Activated T-helper 1 cell treated with Interleukin-2 at 50 U/mL for 16 hours (primary cell): Measurements from ENCODE around the gene MRM1.
"Not testable (repeated sequence)": the region's sequence is repeated elsewhere in the genome, so short reads cannot be mapped to it uniquely, and the experiment has no call there.

Experiments
- DNase-seq: peaks from one replicate; pipeline ENCODE4 v3.0.0-alpha.2; 2020; ENCODE audit warnings: low read depth

Gene MRM1

GRCh38 chr17:36600936-36601302 lies 464 bp upstream of the MRM1 start:
- no peak for DNase-seq

DNA sequence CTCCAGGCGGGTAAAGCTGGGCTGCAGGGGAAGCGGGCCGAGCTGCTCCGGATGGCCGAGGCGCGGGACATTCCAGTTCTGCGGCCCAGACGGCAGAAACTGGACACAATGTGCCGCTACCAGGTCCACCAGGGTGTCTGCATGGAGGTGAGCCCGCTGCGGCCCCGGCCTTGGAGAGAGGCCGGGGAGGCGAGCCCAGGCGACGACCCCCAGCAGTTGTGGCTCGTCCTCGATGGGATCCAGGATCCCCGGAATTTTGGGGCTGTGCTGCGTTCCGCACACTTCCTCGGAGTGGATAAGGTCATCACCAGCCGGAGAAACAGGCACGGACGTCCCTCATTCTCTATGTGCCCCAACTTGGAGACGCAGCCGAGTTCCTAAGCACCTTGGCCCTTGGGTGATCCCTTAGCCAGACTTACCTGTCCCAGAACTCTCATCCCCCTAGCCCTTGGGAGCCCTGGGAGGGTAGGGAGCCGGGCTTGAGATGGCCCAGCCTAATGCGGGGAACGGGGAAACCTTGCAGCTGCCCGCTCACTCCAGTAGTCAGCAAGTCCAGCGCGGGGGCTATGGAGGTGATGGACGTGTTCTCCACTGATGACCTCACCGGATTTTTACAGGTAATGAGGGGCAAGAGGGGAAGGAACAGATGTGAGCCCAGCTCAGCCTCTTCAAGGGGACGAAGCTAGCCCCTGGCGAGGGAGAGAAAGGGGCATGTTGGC lies 806 bp downstream of the MRM1 start:
- DNase-seq = no peak

GRCh38 chr17:36602924-36603384 lies 1.6 kb downstream of the MRM1 start:
- DNase-seq = peak; percentile 22

GRCh38 chr17:36605028-36605427 lies 3.6 kb downstream of the MRM1 start:
- not testable (repeated sequence) for DNase-seq

- no peak for DNase-seq
Observed at GRCh38 chr17:36608280-36608679, 6.9 kb downstream of the MRM1 start.

DNA sequence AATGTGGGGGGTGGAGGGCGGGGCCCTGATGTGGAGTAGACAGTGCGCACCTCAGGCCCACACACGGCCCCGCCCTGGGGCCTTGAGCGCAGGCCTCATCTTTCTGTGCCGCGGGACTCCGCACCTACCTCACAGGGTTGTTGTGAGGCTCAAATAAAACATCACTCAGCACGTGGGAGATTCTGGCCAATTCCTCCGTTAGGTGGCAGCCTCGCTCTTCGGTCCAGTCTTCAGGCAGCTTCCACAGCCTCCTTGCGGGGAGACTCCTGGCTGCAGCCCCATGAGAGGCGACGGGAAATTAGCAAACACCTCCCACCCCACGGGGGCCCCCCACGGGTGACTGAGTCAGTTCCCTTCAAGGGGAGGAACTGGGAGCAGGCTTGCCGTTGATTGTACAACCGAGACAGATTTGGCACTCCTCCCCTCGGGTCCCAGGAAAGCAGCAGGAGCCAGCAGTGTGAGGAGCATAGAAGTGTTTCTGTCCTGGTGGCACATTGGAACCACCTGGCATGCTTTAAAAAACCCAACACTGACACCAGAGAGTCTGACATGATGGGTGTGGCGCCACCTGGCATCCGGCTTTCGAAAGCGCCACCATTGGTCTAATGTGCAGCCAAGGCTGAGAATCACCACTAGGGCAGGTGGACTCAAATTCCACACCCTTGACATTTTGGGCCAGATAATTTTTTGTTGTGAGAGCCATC lies 7.6 kb downstream of the MRM1 start:
- no peak for DNase-seq

GRCh38 chr17:36609498-36609862 lies 8.1 kb downstream of the MRM1 start:
- DNase-seq = no peak

DNA sequence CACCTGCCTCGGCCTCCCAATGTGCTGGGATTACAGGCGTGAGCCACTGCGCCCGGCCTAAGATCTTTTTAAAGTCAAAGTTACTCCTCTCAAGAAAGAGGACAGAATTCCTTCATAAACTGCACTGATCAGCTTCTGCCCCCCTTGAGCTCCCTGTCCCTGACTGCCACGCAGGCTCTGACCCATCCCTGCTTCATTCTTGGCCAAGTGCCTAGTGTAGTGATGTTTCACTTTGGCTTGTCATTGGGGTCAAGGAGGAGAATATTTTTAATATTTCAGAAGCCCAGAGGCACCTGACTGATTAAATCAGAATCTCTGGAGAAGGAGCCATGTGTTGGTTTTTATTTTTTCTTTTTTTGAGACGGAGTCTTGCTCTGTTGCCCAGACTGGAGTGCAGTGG lies 9.1 kb downstream of the MRM1 start:
- no peak for DNase-seq

DNA sequence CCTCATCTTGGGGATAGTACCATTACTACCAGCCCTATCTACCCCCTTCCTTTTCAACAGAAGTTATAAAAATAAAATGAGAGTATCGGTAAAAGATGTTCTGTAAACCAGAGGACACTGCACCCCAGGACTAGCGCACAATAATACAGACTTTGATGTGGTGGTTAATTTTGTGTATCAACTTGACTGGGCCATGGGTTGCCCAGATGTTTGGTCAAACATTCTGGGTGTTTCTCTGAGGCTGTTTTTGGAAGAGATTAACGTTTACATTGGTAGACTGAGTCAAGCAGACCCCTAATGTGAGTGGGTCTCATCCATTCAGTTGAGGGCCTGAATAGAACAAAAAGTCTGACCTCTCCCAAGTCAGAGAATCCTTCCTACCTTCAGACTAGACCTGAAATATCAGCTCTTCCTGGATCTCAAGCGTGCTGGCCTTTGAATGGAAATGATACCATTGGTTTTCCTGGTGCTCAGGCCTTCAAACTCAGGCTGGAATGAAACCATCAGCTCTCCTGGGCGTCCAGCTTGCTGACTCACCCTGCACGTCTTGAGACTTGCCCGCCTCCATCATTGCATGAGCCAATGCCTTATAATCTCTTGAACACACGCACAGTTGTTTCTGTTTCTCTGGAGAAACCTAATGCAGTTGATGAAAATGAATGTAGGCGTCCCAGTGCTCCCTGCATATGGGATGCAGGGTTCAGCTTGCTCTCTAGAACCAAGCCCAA lies 10.1 kb downstream of the MRM1 start:
- DNase-seq = no peak

DNA sequence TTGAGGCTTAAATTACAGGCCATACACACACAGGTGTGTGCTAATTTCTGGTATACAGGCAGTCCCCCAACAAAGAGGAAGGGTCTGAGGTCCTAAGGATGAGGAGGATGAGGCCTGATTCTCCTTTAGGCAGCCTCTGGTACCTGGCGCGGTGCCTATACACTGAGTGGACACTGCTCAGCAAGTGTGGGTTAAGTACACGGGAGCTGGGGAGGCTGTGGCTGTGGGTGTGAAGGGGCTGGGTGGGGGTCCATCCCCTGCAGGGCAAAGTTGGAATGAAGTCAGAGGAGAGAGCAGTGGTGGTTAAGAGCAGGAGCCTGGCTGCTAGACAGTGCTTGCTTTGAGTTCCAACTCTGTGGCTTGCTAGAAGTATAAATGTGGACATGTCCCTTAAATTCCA lies 10.9 kb downstream of the MRM1 start:
- no peak for DNase-seq

DNA sequence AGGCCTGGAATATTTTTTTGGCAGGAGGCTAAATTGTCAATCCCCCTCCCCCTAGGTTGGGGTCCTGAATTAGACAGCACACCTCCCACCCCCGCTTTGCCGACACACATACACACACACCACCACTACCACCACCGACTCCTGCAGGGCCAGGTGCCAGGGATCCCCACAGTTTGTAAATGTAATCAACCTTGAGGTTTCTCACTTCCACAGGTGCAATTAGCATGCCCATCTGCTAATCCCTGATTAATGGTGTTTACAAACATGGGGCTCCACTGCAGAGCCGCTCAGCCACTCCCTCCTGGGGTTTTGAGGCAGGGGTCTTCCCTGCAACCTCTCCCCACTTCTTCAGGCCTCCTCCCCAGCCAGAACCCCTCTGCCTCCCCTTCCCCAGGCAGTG lies 11.8 kb downstream of the MRM1 start:
- no peak for DNase-seq

- DNase-seq = no peak
Observed at GRCh38 chr17:36614081-36614480, 12.7 kb downstream of the MRM1 start.

- DNase-seq = no peak
Observed at GRCh38 chr17:36614933-36615332, 13.6 kb downstream of the MRM1 start.

DNA sequence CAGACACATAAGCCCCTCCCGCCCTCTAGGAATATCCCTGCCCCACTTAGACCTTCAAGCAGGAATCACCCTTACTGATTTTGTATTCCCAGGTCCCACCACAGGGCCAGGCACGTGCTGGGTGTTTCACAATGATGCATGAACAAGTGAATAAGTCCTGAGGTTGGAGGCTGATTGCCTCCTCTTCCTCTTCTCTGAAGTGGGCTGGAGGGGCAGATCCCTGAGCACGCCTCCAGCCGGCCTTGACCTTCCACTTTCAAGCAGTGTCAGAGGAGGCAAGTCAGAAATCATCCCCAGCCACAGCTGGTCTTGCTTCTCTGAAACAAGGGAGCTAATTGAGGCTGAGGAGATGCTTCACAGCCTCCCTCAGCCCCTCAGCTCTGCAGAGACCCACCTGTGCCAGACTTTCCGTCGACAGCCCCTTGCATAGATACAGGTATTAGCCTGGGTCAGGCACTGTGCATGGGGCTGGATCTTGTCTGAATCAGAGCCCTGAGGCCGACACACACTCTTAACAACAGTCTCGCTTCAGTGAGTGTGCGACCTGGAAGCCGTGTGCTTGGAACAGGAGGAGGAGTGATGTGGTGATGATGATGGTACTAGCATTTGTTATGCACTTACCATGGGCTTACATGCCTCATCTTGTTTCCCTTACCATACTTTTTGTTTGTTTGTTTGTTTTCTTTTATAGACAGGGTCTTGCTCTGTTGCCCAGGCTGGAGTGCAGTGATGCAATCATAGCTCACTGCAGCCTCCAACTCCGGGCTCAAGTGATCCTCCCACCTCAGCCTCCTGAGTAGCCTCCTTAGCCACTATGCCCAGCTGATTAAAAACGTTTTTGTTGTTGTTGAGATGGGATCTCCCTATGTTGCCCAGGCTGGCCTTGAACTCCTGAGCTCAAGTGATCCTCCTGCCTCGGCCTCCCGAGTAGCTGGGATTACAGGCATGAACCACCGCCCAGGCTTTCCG lies 15.0 kb downstream of the MRM1 start:
- DNase-seq = no peak

GRCh38 chr17:36617773-36618172 lies 16.4 kb downstream of the MRM1 start:
- no peak for DNase-seq

DNA sequence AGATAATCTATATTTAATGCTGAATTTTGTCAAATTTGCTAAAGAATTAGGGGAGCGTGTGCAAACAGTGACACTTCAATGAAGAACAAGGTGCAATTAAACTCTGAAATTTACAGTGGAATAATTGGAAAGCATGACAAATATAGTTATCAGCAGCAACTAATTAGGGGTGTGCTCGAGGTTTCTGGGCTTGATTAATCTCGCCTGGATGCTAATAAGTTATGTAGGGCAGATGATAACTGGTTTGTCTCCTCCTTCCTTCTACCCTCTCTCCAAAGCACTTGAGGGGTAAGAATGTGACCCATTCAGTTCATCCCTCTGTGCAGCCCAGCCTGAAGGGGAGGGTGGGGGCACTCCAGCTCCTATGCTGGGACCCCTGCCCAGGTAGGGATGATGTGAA lies 21.9 kb downstream of the MRM1 start:
- no peak for DNase-seq

- no peak for DNase-seq
Observed at GRCh38 chr17:36625188-36625587, 23.8 kb downstream of the MRM1 start.

DNA sequence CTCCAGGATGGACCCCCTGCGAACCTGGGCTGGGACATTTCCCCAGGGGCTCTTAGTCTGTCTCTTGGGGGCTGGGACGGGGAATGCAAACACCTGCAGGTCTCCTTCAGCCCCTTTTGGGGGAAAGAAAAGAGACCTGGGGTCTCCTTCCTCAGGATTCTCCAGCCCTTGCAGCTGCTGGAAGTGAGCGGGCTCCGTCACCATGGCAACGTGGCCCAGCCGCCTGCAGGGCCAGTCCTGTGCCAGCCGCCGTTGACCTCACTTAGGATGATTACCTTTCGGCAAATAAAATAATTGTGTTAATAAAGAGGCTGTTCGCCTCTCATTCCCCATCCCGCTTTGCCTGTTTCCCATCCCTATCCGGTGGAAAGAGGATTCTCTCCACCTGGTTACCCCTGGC lies 25.7 kb downstream of the MRM1 start:
- DNase-seq = no peak

DNA sequence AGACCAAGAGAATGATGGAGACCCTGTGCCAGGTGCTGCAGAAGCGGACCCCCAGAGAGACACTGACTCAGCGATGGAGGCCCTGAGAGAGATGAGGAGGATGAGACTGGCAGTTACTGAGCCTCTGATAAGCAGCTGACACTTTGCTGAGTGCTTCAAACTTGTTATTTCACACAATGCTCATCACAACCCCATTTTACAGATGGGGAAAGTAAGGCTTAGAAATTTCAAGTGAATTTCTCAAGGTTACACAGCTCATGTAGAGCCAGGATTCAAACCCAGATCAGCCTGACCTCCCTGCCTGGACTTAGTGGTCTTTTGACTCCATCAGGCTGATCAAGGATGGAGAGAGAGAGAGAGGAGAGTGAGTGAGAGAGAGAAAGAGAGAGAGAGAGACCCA lies 27.2 kb downstream of the MRM1 start:
- no peak for DNase-seq

- DNase-seq = peak; percentile 64
Observed at GRCh38 chr17:36629252-36629847, 28.0 kb downstream of the MRM1 start.

GRCh38 chr17:36629970-36630502 lies 28.7 kb downstream of the MRM1 start:
- no peak for DNase-seq
